ENCODE measurements around the gene MRPL20. TPM values are rescaled to one million over a fixed set of nuclear protein-coding genes. Genes with fewer than 3 reads are reported as not detected.
"Not testable (repeated sequence)": the region's sequence is repeated elsewhere in the genome, so short reads cannot be mapped to it uniquely, and the experiment has no call there.

The MRPL20 gene
- total RNA-seq, 1 donor, result 85.5 TPM

DNA sequence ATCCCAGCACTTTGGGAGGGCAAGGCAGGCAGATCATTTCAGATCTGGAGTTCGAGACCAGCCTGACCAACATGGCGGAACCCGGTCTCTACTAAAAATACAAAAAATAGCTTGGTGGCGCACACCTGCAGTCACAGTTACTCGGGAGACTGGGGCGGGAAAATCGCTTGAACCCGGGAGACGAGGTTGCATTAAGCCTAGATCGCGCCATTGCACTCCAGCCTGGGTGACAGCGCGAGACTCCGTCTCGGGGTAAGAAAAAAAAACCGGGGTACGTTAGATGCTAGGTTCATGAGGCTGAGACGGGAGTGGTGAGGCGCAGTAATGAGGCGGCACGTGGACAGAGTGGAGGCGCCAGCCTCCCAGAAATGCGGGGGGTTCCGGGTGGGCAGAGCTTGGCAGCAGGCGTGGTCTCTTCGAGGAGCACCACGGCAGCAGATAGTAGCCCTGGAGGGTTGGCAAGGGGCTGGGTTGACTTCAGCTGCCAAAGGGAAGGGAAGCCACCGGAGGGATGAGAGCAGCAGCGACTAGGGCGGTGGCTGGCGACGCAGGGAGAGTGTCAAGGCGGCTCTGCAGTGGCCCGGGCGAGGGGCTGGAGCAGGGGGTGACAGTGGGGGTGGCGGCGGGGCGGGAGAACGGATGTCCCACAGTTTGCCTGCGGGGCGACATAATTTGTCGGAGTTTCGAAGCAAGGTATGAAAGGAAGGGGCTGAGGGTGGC, 832 bp downstream of the MRPL20 start:
- DNase-seq (ENCODE audit: low read depth), result no peak
- peak overlapping the region; percentile 90 for H3K4me3 ChIP-seq (ENCODE audit: low read depth, low read length)
- TF ChIP-seq CTCF (IDR thresholded peaks at IDR 0.05; ENCODE audit: insufficient read depth, low read depth, low read length), result no peak

DNA sequence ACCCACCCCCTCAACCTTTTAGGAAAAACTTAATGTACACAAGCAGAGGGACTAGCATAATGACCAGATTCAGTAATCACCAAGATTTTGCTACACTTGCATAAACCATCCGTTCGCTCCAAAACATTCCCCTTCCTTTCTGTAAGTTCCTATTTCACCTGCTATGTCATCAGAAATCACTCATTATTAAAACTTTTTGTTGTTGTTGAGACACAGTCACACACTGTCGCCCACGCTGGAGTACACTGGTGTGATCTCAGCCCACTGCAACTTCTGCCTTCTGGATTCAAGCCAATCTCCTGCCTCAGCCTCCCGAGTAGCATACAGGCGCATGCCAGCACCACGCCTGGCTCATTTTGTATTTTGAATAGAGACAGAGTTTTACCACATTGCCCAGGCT, 3.4 kb downstream of the MRPL20 start:
- DNase-seq (ENCODE audit: low read depth), result no peak
- TF ChIP-seq CTCF (IDR thresholded peaks at IDR 0.05; ENCODE audit: insufficient read depth, low read depth, low read length), result no peak

GRCh38 chr1:1402901-1403392, 4.1 kb downstream of the MRPL20 start:
- DNase-seq (ENCODE audit: low read depth); H3K4me3 ChIP-seq (ENCODE audit: low read depth, low read length): not testable (repeated sequence)

More for the DNA sequence above, 3.4 kb downstream of the MRPL20 start:
- H3K4me3 ChIP-seq (ENCODE audit: low read depth, low read length), result no peak overlapping the region

DNA sequence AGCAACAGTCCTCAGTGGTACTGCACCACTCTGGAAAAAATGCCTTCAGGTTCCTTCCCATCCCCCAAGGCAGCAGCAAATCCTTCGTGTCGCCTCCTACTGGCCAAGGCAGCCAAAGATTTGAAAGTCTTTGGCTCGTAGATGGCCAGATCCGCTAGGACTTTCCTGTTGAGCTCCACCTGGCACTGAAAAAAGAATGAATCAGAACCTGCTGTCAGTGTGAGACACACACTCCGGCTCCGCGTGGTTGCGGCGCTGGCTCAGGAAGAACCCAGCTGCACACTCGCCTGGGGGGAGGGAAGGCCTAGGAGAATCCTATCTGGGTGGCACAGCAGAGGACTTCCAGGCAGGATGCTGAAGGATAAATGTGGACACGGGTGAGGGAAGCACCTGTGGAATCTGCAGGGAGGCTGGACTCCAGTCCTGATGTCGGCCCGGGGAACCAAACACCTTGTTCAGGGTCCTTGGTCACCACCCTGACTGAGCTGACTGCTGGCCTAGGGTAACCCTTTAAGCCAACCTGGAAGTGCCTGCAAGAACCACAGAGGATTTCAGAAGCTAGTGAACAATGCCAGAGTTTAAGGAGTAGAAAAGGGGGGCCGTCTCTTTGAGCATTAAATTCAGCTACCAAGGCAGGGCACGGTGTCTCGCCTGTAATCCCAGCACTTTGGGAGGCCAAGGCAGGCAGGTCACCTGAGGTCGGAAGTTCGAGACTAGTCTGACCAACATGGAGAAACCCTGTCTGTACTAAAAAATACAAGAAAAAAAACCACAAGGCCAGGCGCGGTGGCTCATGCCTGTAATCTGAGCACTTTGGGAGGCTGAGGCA, 4.8 kb downstream of the MRPL20 start:
- peak; percentile 66 for TF ChIP-seq CTCF (IDR thresholded peaks at IDR 0.05; ENCODE audit: insufficient read depth, low read depth, low read length)
- H3K4me3 ChIP-seq (ENCODE audit: low read depth, low read length), result no peak overlapping the region
- DNase-seq (ENCODE audit: low read depth), result peak; percentile 46

DNA sequence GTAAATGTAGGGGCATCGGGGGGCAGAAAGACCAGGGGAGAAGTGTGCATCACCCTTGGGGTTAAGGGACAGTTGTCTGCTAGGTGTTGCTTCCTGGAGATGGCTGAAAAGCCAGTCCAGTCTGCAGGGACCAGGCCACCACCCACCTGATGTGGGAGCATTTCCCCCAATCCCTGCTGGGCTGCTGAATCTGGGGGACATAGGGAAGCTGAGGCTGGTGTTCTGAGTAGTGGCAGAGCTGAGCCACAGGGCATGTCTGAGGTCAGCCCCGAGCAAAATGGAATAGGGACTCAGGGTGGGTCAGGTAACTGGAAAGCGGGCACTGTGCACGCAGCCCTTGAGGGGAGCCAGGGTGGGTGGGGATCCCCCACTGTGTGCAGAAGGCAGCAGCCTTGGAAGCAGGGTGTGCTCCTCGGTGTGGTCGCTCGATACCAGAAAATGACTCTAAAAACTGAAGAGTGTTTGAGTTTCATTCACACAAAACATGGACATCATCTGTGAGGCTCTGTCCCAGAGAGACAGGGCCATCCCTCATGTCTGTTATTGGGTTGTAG, 5.6 kb downstream of the MRPL20 start:
- TF ChIP-seq CTCF (IDR thresholded peaks at IDR 0.05; ENCODE audit: insufficient read depth, low read depth, low read length), result no peak
- DNase-seq (ENCODE audit: low read depth), result no peak
- no peak overlapping the region for H3K4me3 ChIP-seq (ENCODE audit: low read depth, low read length)

- DNase-seq (ENCODE audit: low read depth), result no peak
- TF ChIP-seq CTCF (IDR thresholded peaks at IDR 0.05; ENCODE audit: insufficient read depth, low read depth, low read length), result no peak
- H3K4me3 ChIP-seq (ENCODE audit: low read depth, low read length), result peak overlapping the region; percentile 98
Measured at GRCh38 chr1:1400576-1401456, 6.3 kb downstream of the MRPL20 start.
